OCI-LY7 (cell line): ENCODE measurements around the gene ADAMTS6. TPM values are rescaled to one million over a fixed set of nuclear protein-coding genes. Genes with fewer than 3 reads are reported as not detected.
"Not testable (repeated sequence)": the region's sequence is repeated elsewhere in the genome, so short reads cannot be mapped to it uniquely, and the experiment has no call there.

Experiments
- BruUV-seq: library from RNA; stranded (reverse); fragments of 400-500 nt; replicated peaks from 2 replicates; lab custom pipeline; 2021; lab: Mats Ljungman, UMichigan
- CTCF ChIA-PET: fragments of 300-600 bp; sonication (Branson Sonifier 250); formaldehyde crosslinking; loops from one replicate; lab custom pipeline; 2022; ENCODE audit warnings: antibody characterized with exemption; ENCODE audit not compliant: unreplicated experiment; lab: Charles Lee
- POLR2A ChIA-PET: fragments of 300-600 bp; sonication (Branson Sonifier 250); formaldehyde crosslinking; loops from one replicate; lab custom pipeline; 2022; ENCODE audit warnings: antibody characterized with exemption; lab: Charles Lee
- DNase-seq: peaks from one replicate; pipeline ENCODE4 v3.0.0-alpha.2; 2015; ENCODE audit warnings: low spot score
- H2AFZ ChIP-seq: fragments of 200-600 bp; sonication (generic), shearing (Covaris generic); 2 replicates; pipeline ENCODE4 v1.6.1; 2014; ENCODE audit warnings: mild to moderate bottlenecking, antibody characterized with exemption, low read length, moderate library complexity
- H3K27ac ChIP-seq: fragments of 200-600 bp; sonication (generic); 2 replicates; pipeline ENCODE4 v1.5.1; 2014; ENCODE audit warnings: mixed run types, low read depth, mild to moderate bottlenecking, moderate library complexity, low read length, inconsistent platforms; ENCODE audit not compliant: poor library complexity, severe bottlenecking
- H3K36me3 ChIP-seq: fragments of 200-600 bp; sonication (generic); 2 replicates; pipeline ENCODE4 v1.6.1; 2014; ENCODE audit warnings: mild to moderate bottlenecking, antibody characterized with exemption, low read length, moderate library complexity, mixed read lengths; ENCODE audit not compliant: insufficient read depth
- H3K4me1 ChIP-seq: fragments of 200-600 bp; sonication (generic); 2 replicates; pipeline ENCODE4 v1.5.1; 2014; ENCODE audit warnings: mild to moderate bottlenecking, low read length; ENCODE audit not compliant: insufficient read depth, poor library complexity, severe bottlenecking
- H3K4me2 ChIP-seq: fragments of 200-600 bp; sonication (generic); 2 replicates; pipeline ENCODE4 v1.6.1; 2014; ENCODE audit warnings: mild to moderate bottlenecking, low read length
- H3K4me3 ChIP-seq: fragments of 200-600 bp; sonication (generic); 2 replicates; pipeline ENCODE4 v1.5.1; 2014; ENCODE audit warnings: mild to moderate bottlenecking, low read depth, low read length; ENCODE audit not compliant: poor library complexity, severe bottlenecking
- H3K79me2 ChIP-seq: fragments of 200-600 bp; sonication (generic); 2 replicates; pipeline ENCODE4 v1.6.1; 2016; ENCODE audit warnings: low read depth, mild to moderate bottlenecking, low read length, moderate library complexity, mixed read lengths; ENCODE audit not compliant: insufficient read depth
- H3K9me2 ChIP-seq: fragments of 200-600 bp; sonication (generic); 2 replicates; pipeline ENCODE4 v1.6.1; 2016; ENCODE audit warnings: mild to moderate bottlenecking, low read length, mixed read lengths; ENCODE audit not compliant: insufficient read depth
- H3K9me3 ChIP-seq: fragments of 200-600 bp; sonication (generic); 2 replicates; pipeline ENCODE4 v1.6.1; 2014; ENCODE audit warnings: mild to moderate bottlenecking, mixed run types, low read length, mixed read lengths
- H4K20me1 ChIP-seq: fragments of 200-600 bp; sonication (generic); 2 replicates; pipeline ENCODE4 v1.6.1; 2014; ENCODE audit warnings: mild to moderate bottlenecking, antibody characterized with exemption, low read length, moderate library complexity, mixed read lengths; ENCODE audit not compliant: insufficient read depth
- CTCF ChIP-seq: fragments of 200-600 bp; sonication (generic); conservative IDR thresholded peaks from 2 replicates; pipeline ENCODE4 v1.5.1; 2014; ENCODE audit warnings: mild to moderate bottlenecking, antibody characterized with exemption, low read length, moderate library complexity, mixed read lengths
- EZH2phosphoT487 ChIP-seq: fragments of 200-600 bp; sonication (generic); IDR thresholded peaks from 2 replicates; pipeline ENCODE4 v1.6.1; 2018; ENCODE audit warnings: low read depth, borderline replicate concordance, mild to moderate bottlenecking, mixed run types, antibody characterized with exemption, low read length, moderate library complexity, mixed read lengths
- intact Hi-C: fragments of 100-400 bp; cut with micrococcal nuclease; formaldehyde crosslinking; loops from one replicate; pipeline ENCODE4 v1.10.0; 2022; ENCODE audit not compliant: unreplicated experiment
- total RNA-seq, 2 experiments: library from RNA; depleted of rRNA in 1 of 2; stranded (reverse); fragments of >200 nt in 1 of 2; shearing (Covaris generic) in 1 of 2; gene quantifications; 2 replicates each; pipeline ENCODE4 v1.2.3, GENCODE V29; 2014 to 2022

ADAMTS6 gene
- total RNA-seq, 2 experiments from 2014 or later: 13.9 to 18.1 TPM

DNA sequence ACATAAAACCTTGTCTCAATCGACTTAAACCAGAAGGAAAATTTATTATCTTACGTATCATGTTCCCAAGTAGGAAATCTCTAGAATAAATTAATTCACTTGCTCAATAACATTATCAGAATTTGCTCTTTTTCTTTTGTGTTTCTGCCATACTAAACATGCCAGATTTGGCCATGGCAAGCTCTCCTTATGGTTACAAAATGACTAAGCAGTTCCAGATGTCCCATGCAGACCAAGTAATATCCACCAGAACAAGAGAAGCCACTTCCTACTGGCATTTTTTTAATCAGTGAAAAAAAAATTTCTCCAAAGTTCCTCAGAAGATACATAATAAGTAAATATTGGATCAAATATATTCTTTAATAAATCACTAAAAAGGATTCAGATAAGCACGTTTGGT is 25.2 kb upstream of the ADAMTS6 start:
- ChIA-PET POLR2A (interaction anchor here (0.6 kb wide), 1 partner anchor 543 kb away, joined by 3 read pairs; no protein-coding TSS in a partner anchor), CTCF (no interaction called here)
- no peak for DNase-seq
- H3K4me3 ChIP-seq: no peak overlapping the region
- no peaks in the 10 kb centered on the region for H3K9me2 ChIP-seq
- no peaks in the 10 kb centered on the region for H3K9me3 ChIP-seq
- intact Hi-C loops: no loop called here
- no peak overlapping the region for H2AFZ ChIP-seq
- H3K4me2 ChIP-seq: no peak overlapping the region
- H3K4me1 ChIP-seq: no peaks in the 10 kb centered on the region
- TF ChIP-seq CTCF: no peak
- no peaks in the 10 kb centered on the region for H3K36me3 ChIP-seq
- H4K20me1 ChIP-seq: no peaks in the 10 kb centered on the region
- BruUV-seq: no TSS peak
- H3K27ac ChIP-seq: no peak overlapping the region
- H3K79me2 ChIP-seq: no peaks in the 10 kb centered on the region

GRCh38 chr5:65489119-65489518 is 7.4 kb upstream of the ADAMTS6 start:
- H4K20me1 ChIP-seq: no peaks in the 10 kb centered on the region
- H2AFZ ChIP-seq: no peak overlapping the region
- no peak overlapping the region for H3K4me3 ChIP-seq
- no peak for DNase-seq
- H3K4me1 ChIP-seq: no peaks in the 10 kb centered on the region
- no TSS peak for BruUV-seq
- no peaks in the 10 kb centered on the region for H3K9me2 ChIP-seq
- TF ChIP-seq CTCF: no peak
- TF ChIP-seq EZH2phosphoT487: no peak
- intact Hi-C loops: no loop called here
- H3K79me2 ChIP-seq: no peaks in the 10 kb centered on the region
- H3K4me2 ChIP-seq: no peak overlapping the region
- H3K27ac ChIP-seq: no peak overlapping the region
- ChIA-PET CTCF (no interaction called here), POLR2A (no interaction called here)
- no peaks in the 10 kb centered on the region for H3K36me3 ChIP-seq
- no peaks in the 10 kb centered on the region for H3K9me3 ChIP-seq

- H2AFZ ChIP-seq, H3K4me1 ChIP-seq, CTCF ChIA-PET, H3K79me2 ChIP-seq, H3K36me3 ChIP-seq, BruUV-seq, H3K27ac ChIP-seq, DNase-seq, intact Hi-C loops, H3K9me2 ChIP-seq, H4K20me1 ChIP-seq, H3K4me3 ChIP-seq, H3K4me2 ChIP-seq, H3K9me3 ChIP-seq: not testable (repeated sequence)
- TF ChIP-seq CTCF: peak; percentile 44
- POLR2A ChIA-PET: interaction anchor here (0.6 kb wide), 1 partner anchor 18 kb away, joined by 6 read pairs; no protein-coding TSS in a partner anchor
Observed at GRCh38 chr5:65488038-65488687, 6.4 kb upstream of the ADAMTS6 start.

DNA sequence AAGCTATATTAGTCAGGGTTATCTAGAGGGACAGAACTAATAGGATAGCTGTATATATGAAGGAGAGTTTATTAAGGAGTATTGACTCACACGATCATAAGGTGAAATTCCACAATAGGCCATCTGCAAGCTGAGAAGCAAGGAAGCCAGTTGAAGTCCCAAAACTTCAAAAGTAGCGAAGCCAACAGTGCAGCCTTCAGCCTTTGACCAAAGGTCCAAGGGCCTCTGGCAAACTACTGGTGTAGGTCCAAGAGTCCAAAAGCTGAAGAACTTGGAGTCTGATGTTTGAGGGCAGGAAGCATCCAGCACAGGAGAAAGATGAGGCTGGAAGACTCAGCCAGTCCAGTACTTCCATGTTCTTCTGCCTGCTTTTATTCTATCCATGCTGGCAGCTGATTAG is 5.1 kb upstream of the ADAMTS6 start:
- CTCF ChIA-PET, H3K4me1 ChIP-seq, H2AFZ ChIP-seq, H3K4me3 ChIP-seq, DNase-seq, H3K9me3 ChIP-seq, H3K36me3 ChIP-seq, H3K79me2 ChIP-seq, H4K20me1 ChIP-seq, BruUV-seq, H3K9me2 ChIP-seq, H3K27ac ChIP-seq, intact Hi-C loops, H3K4me2 ChIP-seq: not testable (repeated sequence)
- POLR2A ChIA-PET: interaction anchor here (0.6 to 0.7 kb wide), 3 partner anchors 34 to 677 kb away, joined by 3 to 9 read pairs (median 7); no protein-coding TSS in a partner anchor
